ENCODE results near the gene NLGN1.

Gene NLGN1

GRCh38 chr3:174111776-174112175, 714.2 kb downstream of the NLGN1 start:
- H3K27me3 ChIP-seq (ENCODE audit: control insufficient read depth, insufficient read depth, low read length, poor library complexity, severe bottlenecking) = no peaks in the 10 kb centered on the region
- no peaks in the 10 kb centered on the region for H3K36me3 ChIP-seq (ENCODE audit: control insufficient read depth, insufficient read depth, low read length)
- H3K4me3 ChIP-seq (ENCODE audit: insufficient read depth, low read depth, low read length) = no peak overlapping the region
- WGBS, 2 experiments = 95 to 100% methylated on average over 2 of the region's 2 CpGs
- no peaks in the 10 kb centered on the region for H3K4me1 ChIP-seq (ENCODE audit: control insufficient read depth, insufficient read depth, low read length)
- no peak overlapping the region for H3K27ac ChIP-seq (ENCODE audit: insufficient read depth, low read depth, low read length, poor library complexity, severe bottlenecking)
- H3K9me3 ChIP-seq (ENCODE audit: control insufficient read depth, low read length) = no peaks in the 10 kb centered on the region

- Histone ChIP-seq H3K36me3 (ENCODE audit: control insufficient read depth, insufficient read depth, low read length) (no peaks in the 10 kb centered on the region), H3K27ac (ENCODE audit: insufficient read depth, low read depth, low read length, poor library complexity, severe bottlenecking) (no peak overlapping the region), H3K27me3 (ENCODE audit: control insufficient read depth, insufficient read depth, low read length, poor library complexity, severe bottlenecking) (no peaks in the 10 kb centered on the region), H3K9me3 (ENCODE audit: control insufficient read depth, low read length) (no peaks in the 10 kb centered on the region), H3K4me1 (ENCODE audit: control insufficient read depth, insufficient read depth, low read length) (no peaks in the 10 kb centered on the region), H3K4me3 (ENCODE audit: insufficient read depth, low read depth, low read length) (no peak overlapping the region)
- 93 to 96% methylated on average over 3 to 4 of the region's 4 CpGs for WGBS, 2 experiments
Observed at GRCh38 chr3:174116421-174116820, 718.9 kb downstream of the NLGN1 start.

DNA sequence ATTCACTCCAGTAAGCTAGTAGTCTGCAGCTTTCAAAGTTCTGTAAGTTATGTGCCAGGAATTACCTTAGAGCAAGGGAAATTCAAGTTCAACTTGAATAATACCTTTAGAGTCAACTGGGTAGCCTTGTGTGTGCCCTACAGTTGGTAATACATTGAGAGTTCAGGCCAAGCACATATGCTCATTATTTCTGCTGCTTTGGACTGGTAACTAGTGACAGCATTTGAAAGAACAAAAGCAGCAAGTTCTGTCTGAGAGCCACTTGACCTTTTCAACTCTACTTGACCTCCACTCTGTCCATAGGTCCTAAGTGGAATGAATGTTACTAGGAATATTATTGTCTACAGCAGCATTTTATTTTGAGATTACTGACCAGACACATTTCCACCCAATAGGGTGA, 723.5 kb downstream of the NLGN1 start:
- Histone ChIP-seq H3K4me3 (ENCODE audit: insufficient read depth, low read depth, low read length) (no peak overlapping the region), H3K27ac (ENCODE audit: insufficient read depth, low read depth, low read length, poor library complexity, severe bottlenecking) (no peak overlapping the region), H3K27me3 (ENCODE audit: control insufficient read depth, insufficient read depth, low read length, poor library complexity, severe bottlenecking) (no peaks in the 10 kb centered on the region), H3K4me1 (ENCODE audit: control insufficient read depth, insufficient read depth, low read length) (no peaks in the 10 kb centered on the region), H3K9me3 (ENCODE audit: control insufficient read depth, low read length) (no peaks in the 10 kb centered on the region), H3K36me3 (ENCODE audit: control insufficient read depth, insufficient read depth, low read length) (no peaks in the 10 kb centered on the region)

- Histone ChIP-seq H3K9me3 (ENCODE audit: control insufficient read depth, low read length) (no peaks in the 10 kb centered on the region), H3K4me1 (ENCODE audit: control insufficient read depth, insufficient read depth, low read length) (no peaks in the 10 kb centered on the region), H3K27ac (ENCODE audit: insufficient read depth, low read depth, low read length, poor library complexity, severe bottlenecking) (no peak overlapping the region), H3K27me3 (ENCODE audit: control insufficient read depth, insufficient read depth, low read length, poor library complexity, severe bottlenecking) (no peaks in the 10 kb centered on the region), H3K36me3 (ENCODE audit: control insufficient read depth, insufficient read depth, low read length) (no peaks in the 10 kb centered on the region), H3K4me3 (ENCODE audit: insufficient read depth, low read depth, low read length) (no peak overlapping the region)
- whole genome bisulfite sequencing, 2 experiments = 86 to 92% methylated on average over 2 of the region's 2 CpGs
Observed at GRCh38 chr3:174122411-174122810, 724.9 kb downstream of the NLGN1 start.

DNA sequence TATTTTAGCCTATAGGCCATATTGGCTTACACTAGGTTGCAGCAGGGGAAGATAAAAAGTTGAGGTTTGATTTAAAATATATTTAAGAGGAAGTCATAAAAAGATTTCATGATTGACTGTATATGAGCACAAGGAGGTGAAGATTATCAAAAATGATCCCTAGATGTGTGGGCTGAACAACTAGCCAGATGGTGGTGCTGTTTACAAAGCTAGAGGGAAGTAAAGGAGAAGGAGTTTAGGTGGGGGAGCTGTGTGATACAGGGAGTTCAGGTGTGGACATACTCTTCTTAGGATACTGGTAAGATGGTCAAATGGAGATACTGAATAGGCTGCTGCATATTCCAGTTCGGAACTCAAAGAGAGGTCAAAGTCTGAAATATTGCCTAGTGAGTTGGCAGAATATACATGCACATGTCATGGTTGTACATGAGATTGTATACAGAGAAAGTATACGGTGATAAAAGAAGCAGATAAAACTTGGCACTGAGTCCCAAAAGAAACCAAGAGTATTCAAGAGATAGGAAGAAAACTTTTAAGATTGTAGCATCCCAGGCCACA, 727.8 kb downstream of the NLGN1 start:
- Histone ChIP-seq H3K27ac (ENCODE audit: insufficient read depth, low read depth, low read length, poor library complexity, severe bottlenecking) (no peak overlapping the region), H3K36me3 (ENCODE audit: control insufficient read depth, insufficient read depth, low read length) (no peaks in the 10 kb centered on the region), H3K27me3 (ENCODE audit: control insufficient read depth, insufficient read depth, low read length, poor library complexity, severe bottlenecking) (no peaks in the 10 kb centered on the region), H3K9me3 (ENCODE audit: control insufficient read depth, low read length) (no peaks in the 10 kb centered on the region), H3K4me1 (ENCODE audit: control insufficient read depth, insufficient read depth, low read length) (no peaks in the 10 kb centered on the region), H3K4me3 (ENCODE audit: insufficient read depth, low read depth, low read length) (no peak overlapping the region)
- WGBS, 2 experiments = 85 to 86% methylated on average over 2 of the region's 2 CpGs

DNA sequence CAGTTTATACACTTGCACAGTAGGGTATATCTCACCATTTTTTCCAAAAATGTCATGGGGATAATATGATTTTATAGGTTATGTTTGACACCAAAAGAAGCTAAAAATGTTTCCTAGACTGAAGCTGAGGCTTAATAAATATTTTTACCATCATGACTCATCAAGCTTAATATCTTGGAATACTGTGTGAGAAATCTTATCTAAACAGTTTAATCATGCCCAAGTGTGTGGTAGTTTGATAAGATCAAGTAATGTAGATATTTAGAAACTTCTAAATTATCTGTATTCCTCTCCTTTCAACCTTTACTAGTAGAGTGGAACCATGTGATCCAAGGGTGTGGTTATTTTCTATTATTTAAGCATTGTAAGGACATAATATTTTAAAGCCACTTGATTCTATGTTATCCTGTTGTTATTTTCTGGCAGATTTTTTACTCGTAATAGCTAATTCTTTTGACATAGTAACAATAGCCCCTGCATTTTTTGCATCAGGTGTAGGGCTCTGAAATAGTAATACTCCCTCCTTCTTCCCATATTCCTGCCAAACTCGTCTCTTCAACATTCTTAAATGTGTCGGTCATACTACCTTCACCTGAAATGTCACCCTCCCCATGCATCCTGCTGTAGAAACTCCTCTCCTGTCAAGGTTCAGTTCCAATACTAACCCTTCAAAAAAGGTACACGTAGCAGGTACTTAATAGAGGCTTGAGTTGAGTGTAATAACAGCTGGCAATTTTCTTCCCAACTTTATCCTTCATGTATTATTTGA, 729.6 kb downstream of the NLGN1 start:
- no peak overlapping the region for H3K27ac ChIP-seq (ENCODE audit: insufficient read depth, low read depth, low read length, poor library complexity, severe bottlenecking)
- no peaks in the 10 kb centered on the region for H3K36me3 ChIP-seq (ENCODE audit: control insufficient read depth, insufficient read depth, low read length)
- no peak overlapping the region for H3K4me3 ChIP-seq (ENCODE audit: insufficient read depth, low read depth, low read length)
- H3K27me3 ChIP-seq (ENCODE audit: control insufficient read depth, insufficient read depth, low read length, poor library complexity, severe bottlenecking) = no peaks in the 10 kb centered on the region
- H3K4me1 ChIP-seq (ENCODE audit: control insufficient read depth, insufficient read depth, low read length) = no peaks in the 10 kb centered on the region
- WGBS, 2 experiments = 76 to 80% methylated on average over 4 of the region's 4 CpGs
- no peaks in the 10 kb centered on the region for H3K9me3 ChIP-seq (ENCODE audit: control insufficient read depth, low read length)

- Histone ChIP-seq H3K27me3 (ENCODE audit: control insufficient read depth, insufficient read depth, low read length, poor library complexity, severe bottlenecking) (no peaks in the 10 kb centered on the region), H3K36me3 (ENCODE audit: control insufficient read depth, insufficient read depth, low read length) (no peaks in the 10 kb centered on the region), H3K9me3 (ENCODE audit: control insufficient read depth, low read length) (no peaks in the 10 kb centered on the region), H3K4me3 (ENCODE audit: insufficient read depth, low read depth, low read length) (no peak overlapping the region), H3K27ac (ENCODE audit: insufficient read depth, low read depth, low read length, poor library complexity, severe bottlenecking) (no peak overlapping the region), H3K4me1 (ENCODE audit: control insufficient read depth, insufficient read depth, low read length) (no peaks in the 10 kb centered on the region)
- 100% methylated on average over 1 of the region's 1 CpG; no CpG with 5 or more reads in 1 of the 2 experiments for WGBS, 2 experiments
Observed at GRCh38 chr3:174132006-174132405, 734.5 kb downstream of the NLGN1 start.

DNA sequence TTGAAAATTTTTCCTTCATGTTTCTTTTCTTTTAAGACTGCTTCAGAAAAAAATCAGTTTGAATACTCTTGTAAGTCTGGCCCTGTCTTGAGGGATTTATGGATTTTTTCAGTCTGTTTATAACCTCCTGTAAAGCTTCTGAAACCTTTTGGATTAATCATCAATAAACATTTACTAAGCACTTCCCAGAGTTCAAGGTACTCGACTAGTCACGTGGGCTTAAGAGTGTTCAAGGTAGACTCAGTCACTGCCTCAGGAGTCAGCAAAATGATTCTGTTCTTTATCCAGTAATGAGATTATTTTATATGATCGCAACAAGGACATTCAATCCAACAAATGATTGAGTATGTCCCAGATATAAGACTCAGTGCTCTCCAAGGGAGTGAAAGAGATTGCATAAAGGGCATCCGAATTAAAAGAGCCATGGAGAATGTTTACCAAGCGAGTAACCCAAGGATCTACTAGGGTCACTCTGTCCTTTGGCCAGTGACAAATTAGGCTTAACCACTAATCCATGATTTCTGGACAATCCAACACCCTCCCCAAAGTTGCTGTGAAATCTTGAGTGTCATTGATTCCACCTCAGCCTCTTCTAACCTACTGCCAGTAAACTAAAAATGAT, 735.0 kb downstream of the NLGN1 start:
- H3K27ac ChIP-seq (ENCODE audit: insufficient read depth, low read depth, low read length, poor library complexity, severe bottlenecking) = no peak overlapping the region
- H3K27me3 ChIP-seq (ENCODE audit: control insufficient read depth, insufficient read depth, low read length, poor library complexity, severe bottlenecking) = no peaks in the 10 kb centered on the region
- 96 to 98% methylated on average over 4 to 5 of the region's 5 CpGs for WGBS, 2 experiments
- H3K9me3 ChIP-seq (ENCODE audit: control insufficient read depth, low read length) = no peaks in the 10 kb centered on the region
- H3K4me3 ChIP-seq (ENCODE audit: insufficient read depth, low read depth, low read length) = no peak overlapping the region
- H3K4me1 ChIP-seq (ENCODE audit: control insufficient read depth, insufficient read depth, low read length) = no peaks in the 10 kb centered on the region
- no peaks in the 10 kb centered on the region for H3K36me3 ChIP-seq (ENCODE audit: control insufficient read depth, insufficient read depth, low read length)

GRCh38 chr3:174146008-174146407, 748.5 kb downstream of the NLGN1 start:
- Histone ChIP-seq H3K27me3 (ENCODE audit: control insufficient read depth, insufficient read depth, low read length, poor library complexity, severe bottlenecking) (no peaks in the 10 kb centered on the region), H3K27ac (ENCODE audit: insufficient read depth, low read depth, low read length, poor library complexity, severe bottlenecking) (no peak overlapping the region), H3K9me3 (ENCODE audit: control insufficient read depth, low read length) (no peaks in the 10 kb centered on the region), H3K4me3 (ENCODE audit: insufficient read depth, low read depth, low read length) (no peak overlapping the region), H3K36me3 (ENCODE audit: control insufficient read depth, insufficient read depth, low read length) (no peaks in the 10 kb centered on the region), H3K4me1 (ENCODE audit: control insufficient read depth, insufficient read depth, low read length) (no peaks in the 10 kb centered on the region)
- WGBS, 2 experiments = no CpG with 5 or more reads among the region's 1 CpG

DNA sequence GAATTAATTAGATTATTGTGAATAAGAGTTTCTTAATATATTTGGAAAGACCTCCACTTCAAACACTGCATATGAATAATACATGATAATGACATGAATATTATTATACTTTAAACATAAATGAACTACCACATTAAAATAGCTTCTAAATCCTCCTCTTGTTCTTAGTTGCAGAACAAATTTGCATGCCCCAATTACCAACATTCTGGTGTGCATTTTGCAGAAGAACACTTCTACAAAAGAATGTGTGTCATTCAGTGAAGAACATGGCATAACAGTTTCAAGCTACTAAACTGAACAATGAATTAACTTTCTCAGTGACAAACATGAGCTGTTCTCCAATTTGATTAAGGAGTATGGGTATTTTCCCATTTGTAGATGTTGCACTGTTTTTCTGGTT, 750.3 kb downstream of the NLGN1 start:
- H3K27me3 ChIP-seq (ENCODE audit: control insufficient read depth, insufficient read depth, low read length, poor library complexity, severe bottlenecking) = no peaks in the 10 kb centered on the region
- no peak overlapping the region for H3K27ac ChIP-seq (ENCODE audit: insufficient read depth, low read depth, low read length, poor library complexity, severe bottlenecking)
- H3K9me3 ChIP-seq (ENCODE audit: control insufficient read depth, low read length) = no peaks in the 10 kb centered on the region
- H3K4me1 ChIP-seq (ENCODE audit: control insufficient read depth, insufficient read depth, low read length) = no peaks in the 10 kb centered on the region
- H3K4me3 ChIP-seq (ENCODE audit: insufficient read depth, low read depth, low read length) = no peak overlapping the region
- H3K36me3 ChIP-seq (ENCODE audit: control insufficient read depth, insufficient read depth, low read length) = no peaks in the 10 kb centered on the region
